ENCODE measurements around the gene SPATS2L.

SPATS2L gene

DNA sequence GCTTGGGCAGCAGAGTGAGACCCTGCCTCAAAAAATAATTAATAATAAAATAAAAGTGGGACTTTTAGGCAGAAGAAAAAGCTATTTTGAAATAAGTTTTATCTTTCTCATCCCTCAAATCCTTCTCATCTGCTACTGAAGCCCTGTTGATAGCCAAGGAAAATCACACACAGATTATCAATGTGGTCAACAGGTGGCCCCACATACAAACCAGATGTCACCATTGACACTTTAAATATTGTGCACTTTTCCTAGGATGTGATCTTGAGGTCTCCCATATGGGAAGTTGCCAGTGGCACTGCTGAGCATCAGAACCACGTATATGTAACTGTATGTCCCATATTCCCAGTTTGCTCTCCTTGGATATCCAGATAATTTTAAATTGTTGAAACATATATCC is 138.8 kb downstream of the SPATS2L start:
- FAIRE-seq (no peak), DNase-seq (ENCODE audit: insufficient read length, low spot score) (no peak)
- no peak for TF ChIP-seq POU2F2 (IDR thresholded peaks at IDR 0.05; ENCODE audit: low read depth, low read length)
- TF ChIP-seq SPI1 (IDR thresholded peaks at IDR 0.05; ENCODE audit: low read depth, low read length), result no peak
- no peak for TF ChIP-seq TAF1 (IDR thresholded peaks at IDR 0.05; ENCODE audit: low read depth, low read length)
- no peak for TF ChIP-seq PAX5 (IDR thresholded peaks at IDR 0.05; ENCODE audit: insufficient read depth, low read length, severe bottlenecking)
- TF ChIP-seq POLR2A (IDR thresholded peaks at IDR 0.05; ENCODE audit: low read depth, low read length), result no peak
- TF ChIP-seq POLR2AphosphoS5 (IDR thresholded peaks at IDR 0.05; ENCODE audit: low read depth, low read length), result no peak

- TF ChIP-seq POU2F2 (IDR thresholded peaks at IDR 0.05; ENCODE audit: low read depth, low read length), result no peak
- TF ChIP-seq SPI1 (IDR thresholded peaks at IDR 0.05; ENCODE audit: low read depth, low read length), result no peak
- no peak for TF ChIP-seq POLR2AphosphoS5 (IDR thresholded peaks at IDR 0.05; ENCODE audit: low read depth, low read length)
- no peak for TF ChIP-seq PAX5 (IDR thresholded peaks at IDR 0.05; ENCODE audit: insufficient read depth, low read length, severe bottlenecking)
- no peak for TF ChIP-seq TAF1 (IDR thresholded peaks at IDR 0.05; ENCODE audit: low read depth, low read length)
- no peak for TF ChIP-seq POLR2A (IDR thresholded peaks at IDR 0.05; ENCODE audit: low read depth, low read length)
- FAIRE-seq (no peak), DNase-seq (ENCODE audit: insufficient read length, low spot score) (no peak)
These were observed 140.1 kb downstream of the SPATS2L start for GRCh38 chr2:200446612-200447011.

DNA sequence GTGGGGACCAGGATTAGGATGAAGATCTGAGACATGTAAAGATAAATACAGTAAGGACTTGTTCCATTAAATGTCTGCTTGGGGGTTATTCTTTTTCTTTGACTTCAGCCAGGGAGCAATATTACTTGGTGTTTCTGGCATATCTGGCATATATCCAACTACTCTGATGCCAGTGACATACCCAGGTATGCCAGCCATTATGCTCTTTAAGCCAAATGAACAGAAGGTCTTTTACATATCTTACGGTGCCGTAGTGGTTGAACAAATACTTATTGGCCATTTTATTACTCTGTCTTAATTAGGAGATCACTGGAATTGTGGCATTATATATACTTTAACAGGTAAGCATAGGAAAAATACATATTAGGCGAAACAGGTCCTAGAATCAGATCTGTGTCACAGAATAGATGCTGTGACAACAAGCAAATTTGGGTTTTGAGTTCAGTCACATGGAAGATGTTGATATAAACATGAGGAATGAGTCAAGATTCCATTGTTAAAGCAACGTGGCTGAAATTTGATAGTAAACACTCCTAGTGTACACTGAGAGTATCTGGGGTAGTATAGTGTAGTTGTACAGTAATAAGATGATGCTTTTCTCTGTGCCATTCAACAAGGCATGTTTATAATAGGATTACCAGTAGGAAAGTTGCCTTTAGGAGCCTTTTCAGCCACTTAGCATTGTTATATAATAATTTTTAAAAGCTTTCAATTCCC is 140.8 kb downstream of the SPATS2L start:
- TF ChIP-seq PAX5 (IDR thresholded peaks at IDR 0.05; ENCODE audit: insufficient read depth, low read length, severe bottlenecking) (no peak), TAF1 (IDR thresholded peaks at IDR 0.05; ENCODE audit: low read depth, low read length) (no peak), POLR2A (IDR thresholded peaks at IDR 0.05; ENCODE audit: low read depth, low read length) (no peak), POU2F2 (IDR thresholded peaks at IDR 0.05; ENCODE audit: low read depth, low read length) (no peak), POLR2AphosphoS5 (IDR thresholded peaks at IDR 0.05; ENCODE audit: low read depth, low read length) (no peak), SPI1 (IDR thresholded peaks at IDR 0.05; ENCODE audit: low read depth, low read length) (no peak)
- DNase-seq (ENCODE audit: insufficient read length, low spot score) (no peak), FAIRE-seq (peak; percentile 47)

DNA sequence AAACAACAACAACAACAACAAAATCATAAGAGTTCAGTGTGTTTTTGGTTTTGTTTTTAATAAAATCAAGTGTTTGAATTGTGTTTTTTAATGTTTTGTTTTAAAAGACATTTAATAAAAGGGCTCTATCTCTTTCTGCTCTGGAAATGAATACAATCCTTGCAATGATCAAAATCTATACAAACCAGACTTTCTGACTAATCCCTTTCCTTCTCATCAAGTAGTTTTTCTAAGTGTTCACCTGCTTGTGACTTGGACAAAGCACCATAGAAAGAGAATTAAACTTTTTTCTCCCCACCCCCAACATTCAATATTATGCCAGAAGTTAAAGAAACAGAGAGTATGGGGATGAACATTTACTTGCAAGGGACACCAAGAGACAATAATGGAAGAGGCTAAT is 142.0 kb downstream of the SPATS2L start:
- FAIRE-seq (no peak), DNase-seq (ENCODE audit: insufficient read length, low spot score) (no peak)
- TF ChIP-seq SPI1 (IDR thresholded peaks at IDR 0.05; ENCODE audit: low read depth, low read length) (no peak), POU2F2 (IDR thresholded peaks at IDR 0.05; ENCODE audit: low read depth, low read length) (no peak), PAX5 (IDR thresholded peaks at IDR 0.05; ENCODE audit: insufficient read depth, low read length, severe bottlenecking) (no peak), TAF1 (IDR thresholded peaks at IDR 0.05; ENCODE audit: low read depth, low read length) (no peak), POLR2A (IDR thresholded peaks at IDR 0.05; ENCODE audit: low read depth, low read length) (no peak)

DNA sequence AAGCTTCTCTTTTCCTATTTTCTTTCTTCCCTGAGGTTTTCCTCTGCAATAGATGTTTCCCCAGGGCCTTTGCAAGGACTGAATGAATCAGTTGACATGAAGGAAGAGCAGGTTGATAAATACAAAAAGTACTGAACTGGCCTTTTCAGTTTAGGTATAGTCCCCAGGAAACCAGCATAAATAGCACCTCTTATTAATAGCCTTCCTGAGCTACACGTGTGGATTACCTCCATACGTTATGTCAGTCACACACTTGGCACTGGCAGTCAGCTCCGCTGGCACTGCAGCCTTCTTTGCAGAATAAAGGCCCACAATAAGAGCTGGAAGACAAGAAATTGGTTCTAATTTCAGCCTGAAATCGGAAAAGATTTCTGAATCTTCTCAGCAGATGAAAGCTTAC is 142.7 kb downstream of the SPATS2L start:
- no peak for FAIRE-seq
- no peak for TF ChIP-seq TAF1 (IDR thresholded peaks at IDR 0.05; ENCODE audit: low read depth, low read length)
- no peak for TF ChIP-seq POLR2A (IDR thresholded peaks at IDR 0.05; ENCODE audit: low read depth, low read length)
- no peak for TF ChIP-seq POU2F2 (IDR thresholded peaks at IDR 0.05; ENCODE audit: low read depth, low read length)
- TF ChIP-seq PAX5 (IDR thresholded peaks at IDR 0.05; ENCODE audit: insufficient read depth, low read length, severe bottlenecking), result no peak
- TF ChIP-seq SPI1 (IDR thresholded peaks at IDR 0.05; ENCODE audit: low read depth, low read length), result no peak
- no peak for TF ChIP-seq POLR2AphosphoS5 (IDR thresholded peaks at IDR 0.05; ENCODE audit: low read depth, low read length)
- no peak for DNase-seq (ENCODE audit: insufficient read length, low spot score)

DNA sequence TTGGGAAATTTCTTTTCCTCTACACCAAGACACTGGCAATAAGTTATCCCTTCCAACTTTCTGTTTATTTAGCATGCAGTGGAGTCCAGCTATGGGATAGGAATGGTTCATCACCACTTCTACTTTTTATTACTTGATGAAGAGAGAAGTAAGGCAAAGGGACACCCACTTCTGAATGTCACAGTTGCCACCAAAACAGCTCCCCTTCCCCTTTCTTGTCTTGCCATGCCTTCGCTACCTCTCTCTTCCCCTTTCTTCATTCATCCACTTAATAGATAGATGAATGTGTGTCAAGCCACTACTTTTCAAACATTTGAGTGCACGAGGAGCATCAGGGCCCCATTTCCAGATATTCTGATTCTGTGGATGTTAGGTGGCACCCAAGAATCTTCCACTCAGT is 143.8 kb downstream of the SPATS2L start:
- FAIRE-seq, result peak; percentile 51
- no peak for DNase-seq (ENCODE audit: insufficient read length, low spot score)
- TF ChIP-seq POLR2AphosphoS5 (IDR thresholded peaks at IDR 0.05; ENCODE audit: low read depth, low read length) (no peak), PAX5 (IDR thresholded peaks at IDR 0.05; ENCODE audit: insufficient read depth, low read length, severe bottlenecking) (no peak), SPI1 (IDR thresholded peaks at IDR 0.05; ENCODE audit: low read depth, low read length) (peak; percentile 41; the same call in 1 of the 2 replicates)

- TF ChIP-seq POLR2A (IDR thresholded peaks at IDR 0.05; ENCODE audit: low read depth, low read length) (no peak), PAX5 (IDR thresholded peaks at IDR 0.05; ENCODE audit: insufficient read depth, low read length, severe bottlenecking) (peak; percentile 39), POU2F2 (IDR thresholded peaks at IDR 0.05; ENCODE audit: low read depth, low read length) (no peak), POLR2AphosphoS5 (IDR thresholded peaks at IDR 0.05; ENCODE audit: low read depth, low read length) (no peak), SPI1 (IDR thresholded peaks at IDR 0.05; ENCODE audit: low read depth, low read length) (peak; percentile 85), TAF1 (IDR thresholded peaks at IDR 0.05; ENCODE audit: low read depth, low read length) (no peak)
- DNase-seq (ENCODE audit: insufficient read length, low spot score) (no peak), FAIRE-seq (no peak)
These were observed 145.0 kb downstream of the SPATS2L start for GRCh38 chr2:200451511-200451910.

- DNase-seq (ENCODE audit: insufficient read length, low spot score) (no peak), FAIRE-seq (no peak)
- TF ChIP-seq TAF1 (IDR thresholded peaks at IDR 0.05; ENCODE audit: low read depth, low read length), result no peak
- TF ChIP-seq POU2F2 (IDR thresholded peaks at IDR 0.05; ENCODE audit: low read depth, low read length), result no peak
- no peak for TF ChIP-seq POLR2AphosphoS5 (IDR thresholded peaks at IDR 0.05; ENCODE audit: low read depth, low read length)
- no peak for TF ChIP-seq SPI1 (IDR thresholded peaks at IDR 0.05; ENCODE audit: low read depth, low read length)
- TF ChIP-seq PAX5 (IDR thresholded peaks at IDR 0.05; ENCODE audit: insufficient read depth, low read length, severe bottlenecking), result no peak
- no peak for TF ChIP-seq POLR2A (IDR thresholded peaks at IDR 0.05; ENCODE audit: low read depth, low read length)
These were observed 145.9 kb downstream of the SPATS2L start for GRCh38 chr2:200452377-200452776.

- TF ChIP-seq POLR2A (IDR thresholded peaks at IDR 0.05; ENCODE audit: low read depth, low read length) (no peak), PAX5 (IDR thresholded peaks at IDR 0.05; ENCODE audit: insufficient read depth, low read length, severe bottlenecking) (no peak), POU2F2 (IDR thresholded peaks at IDR 0.05; ENCODE audit: low read depth, low read length) (no peak), POLR2AphosphoS5 (IDR thresholded peaks at IDR 0.05; ENCODE audit: low read depth, low read length) (no peak), SPI1 (IDR thresholded peaks at IDR 0.05; ENCODE audit: low read depth, low read length) (no peak), TAF1 (IDR thresholded peaks at IDR 0.05; ENCODE audit: low read depth, low read length) (no peak)
- DNase-seq (ENCODE audit: insufficient read length, low spot score), result no peak
- no peak for FAIRE-seq
These were observed 146.8 kb downstream of the SPATS2L start for GRCh38 chr2:200453142-200453852.

All from GM12891 (cell line).